Cortex of kidney (tissue), 1 donor: Measurements from ENCODE around the gene RELA.

Experiments used
- DNase-seq: peaks from one replicate; lab custom pipeline; 2025; lab: John Stamatoyannopoulos, UW

RELA gene

GRCh38 chr11:65613091-65613928 is 49.4 kb downstream of the RELA start:
- no peak for DNase-seq

DNA sequence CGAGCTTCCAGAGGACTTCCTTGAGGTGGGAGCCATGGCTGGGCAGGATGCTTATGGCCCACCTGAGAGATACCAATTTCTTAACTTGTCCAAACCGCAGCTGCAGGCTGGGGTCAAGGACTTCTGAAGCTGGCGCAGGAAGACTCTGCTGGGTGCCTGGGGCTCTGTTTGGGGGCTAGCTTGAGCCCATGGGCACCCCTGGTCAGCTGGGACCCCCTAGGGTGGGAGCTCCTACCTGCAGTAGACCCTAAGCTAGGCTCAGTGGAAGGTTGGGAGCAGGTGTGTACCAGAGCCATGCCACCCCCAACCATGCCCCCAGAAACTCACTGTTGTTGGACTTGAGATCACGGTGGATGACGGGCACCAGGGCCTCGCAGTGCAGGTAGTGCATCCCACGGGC is 50.0 kb downstream of the RELA start:
- no peak for DNase-seq

DNA sequence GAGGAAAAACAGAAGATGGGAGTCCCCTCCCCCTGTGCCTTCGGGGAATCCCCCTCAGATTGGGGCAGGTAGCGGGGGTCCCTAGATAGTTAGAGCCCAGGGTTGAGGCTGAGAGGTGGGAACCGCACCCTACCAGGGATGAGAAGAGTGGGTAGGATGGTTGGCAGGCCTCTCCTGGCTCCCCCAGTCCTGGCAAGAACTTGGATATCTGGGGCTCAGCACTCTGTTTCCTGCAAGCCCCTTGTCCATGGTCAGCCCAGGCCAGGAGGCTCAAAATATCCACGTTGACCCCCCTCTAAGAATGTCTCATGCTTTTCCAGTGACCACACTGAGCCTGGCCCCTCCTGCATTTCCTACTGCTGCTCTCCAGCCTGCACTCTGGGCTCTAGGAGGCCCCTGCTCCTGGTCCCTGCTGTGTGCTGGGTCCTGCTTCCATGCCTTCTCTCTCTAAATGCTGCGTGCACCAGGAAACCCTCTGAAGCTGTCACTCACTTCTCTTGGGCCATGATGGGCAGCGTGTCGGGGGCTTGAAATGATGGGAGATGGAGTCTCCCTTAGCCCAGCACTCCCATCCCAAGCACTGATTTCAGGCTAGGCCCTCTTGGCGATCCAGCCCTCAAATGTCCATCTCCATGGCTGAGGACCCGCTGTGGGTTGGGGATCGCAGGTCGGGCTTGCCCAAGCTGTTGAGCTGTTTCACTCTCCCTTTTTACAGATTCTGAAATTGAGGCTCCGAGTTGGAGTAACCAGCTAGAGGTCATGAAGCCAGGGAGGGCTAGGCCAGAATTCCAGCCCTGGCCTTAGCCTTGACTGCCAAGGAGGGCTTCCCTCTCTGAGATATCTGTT is 50.7 kb downstream of the RELA start:
- no peak for DNase-seq

DNA sequence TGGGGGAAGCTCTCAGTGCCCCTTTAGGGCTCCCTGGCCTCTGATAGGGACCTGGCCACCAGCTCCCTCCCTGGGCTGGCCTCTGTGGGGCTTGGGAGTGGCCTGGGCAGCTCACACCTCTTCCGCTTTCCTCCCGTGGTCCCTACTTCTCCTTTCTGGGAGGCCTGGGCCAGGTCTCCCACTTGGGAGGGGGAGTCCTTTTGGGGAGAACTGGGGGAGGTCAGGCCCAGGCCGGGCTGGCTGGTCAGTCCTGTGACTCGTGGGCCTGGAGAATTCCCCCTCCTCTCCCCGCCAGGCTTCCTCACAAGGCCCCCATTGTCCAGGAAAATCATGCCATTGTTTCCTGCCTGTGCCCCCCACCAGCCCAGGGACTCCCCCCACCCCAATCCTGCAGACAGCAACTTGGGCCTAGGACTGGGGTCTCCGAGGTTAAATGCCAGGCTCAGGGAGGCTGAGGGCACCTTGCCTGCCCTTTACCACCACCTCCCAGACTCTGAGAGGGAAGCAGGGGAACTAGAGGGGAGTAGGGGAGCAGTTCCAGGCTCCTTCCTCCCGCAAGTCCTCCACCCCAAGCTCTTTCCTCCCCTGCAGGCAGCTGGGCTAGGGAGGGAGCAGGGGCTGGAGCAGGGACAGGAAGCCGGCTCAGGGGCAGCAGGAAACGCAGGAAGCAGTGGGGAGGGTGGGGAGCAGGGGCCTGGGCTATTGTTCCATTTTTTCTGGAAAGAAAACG is 51.5 kb downstream of the RELA start:
- DNase-seq = no peak

DNA sequence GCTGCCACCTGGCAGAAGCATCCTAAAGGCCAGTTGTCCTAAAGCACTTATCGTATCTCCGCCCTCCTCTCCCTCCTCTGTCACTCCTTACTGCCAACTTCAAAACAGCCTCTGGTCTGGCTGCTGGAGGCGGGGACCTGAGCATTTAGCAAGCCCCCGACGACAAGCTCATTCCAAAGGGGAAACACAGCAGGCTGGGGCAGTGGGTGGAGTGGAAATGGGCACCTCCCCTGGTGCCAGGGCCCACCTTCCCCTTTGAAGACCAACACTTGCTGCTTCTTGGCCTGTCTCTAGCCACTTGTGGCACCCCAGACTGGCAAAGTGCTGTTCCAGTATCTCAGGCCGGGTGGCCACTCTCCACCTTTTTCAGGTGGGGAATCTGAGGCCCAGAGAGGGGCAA is 52.3 kb downstream of the RELA start:
- DNase-seq = no peak

DNA sequence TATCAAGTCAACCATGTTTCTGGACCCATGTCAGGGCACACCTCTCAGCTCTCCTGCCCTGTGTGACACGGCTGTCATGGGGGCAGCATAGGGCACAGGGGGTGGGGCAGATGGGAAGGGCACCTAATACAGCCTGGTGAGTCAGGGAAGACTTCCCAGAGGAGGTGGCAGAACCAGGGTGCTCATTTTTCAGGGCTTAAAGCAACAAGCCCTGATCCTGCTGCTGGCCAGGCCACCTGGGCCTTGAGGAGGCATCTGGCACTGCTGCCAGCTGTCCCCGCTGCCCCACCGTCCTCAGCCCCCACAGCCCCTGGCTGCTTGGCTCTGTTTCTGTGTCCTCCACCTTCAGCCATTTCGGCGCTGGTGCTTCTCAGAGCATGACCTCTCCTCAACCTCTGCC is 53.1 kb downstream of the RELA start:
- no peak for DNase-seq

GRCh38 chr11:65609229-65609628 is 53.5 kb downstream of the RELA start:
- DNase-seq = no peak

- DNase-seq = no peak
Measured at GRCh38 chr11:65607614-65608426, 54.9 kb downstream of the RELA start.

- no peak for DNase-seq
Measured at GRCh38 chr11:65606876-65607613, 55.7 kb downstream of the RELA start.

DNA sequence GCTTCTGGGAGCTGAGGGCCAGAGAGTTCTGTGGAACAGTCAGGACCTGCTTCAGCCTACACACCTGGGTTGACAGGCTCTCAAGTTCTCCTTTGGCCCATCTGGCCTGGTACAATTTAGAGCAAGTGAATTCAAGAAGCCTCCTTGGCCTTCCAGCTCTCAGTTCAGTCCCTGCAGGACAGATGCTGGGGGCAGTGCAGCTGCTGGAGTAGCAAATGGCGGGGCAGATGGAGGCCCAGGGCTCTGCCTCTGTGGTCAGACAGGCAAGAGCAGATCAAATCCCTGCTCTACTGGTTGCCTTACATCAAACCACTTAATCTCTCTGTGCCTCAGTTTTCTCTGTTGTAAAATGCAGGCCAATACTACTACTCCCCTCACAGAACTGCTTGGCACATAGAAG is 58.5 kb downstream of the RELA start:
- DNase-seq = no peak
